ENCODE data around the gene ADM2. TPM values are rescaled to one million over a fixed set of nuclear protein-coding genes. Genes with fewer than 3 reads are reported as not detected.
A peak's percentile ranks its signal among the peaks of the same experiment; 100 is the strongest.

ADM2 gene
- total and polyA plus RNA-seq, 2 of the 13 experiments (the other 11 are each of a cell fraction or from before 2014, with no cell fraction given) = 1.2 to 3.0 TPM

DNA sequence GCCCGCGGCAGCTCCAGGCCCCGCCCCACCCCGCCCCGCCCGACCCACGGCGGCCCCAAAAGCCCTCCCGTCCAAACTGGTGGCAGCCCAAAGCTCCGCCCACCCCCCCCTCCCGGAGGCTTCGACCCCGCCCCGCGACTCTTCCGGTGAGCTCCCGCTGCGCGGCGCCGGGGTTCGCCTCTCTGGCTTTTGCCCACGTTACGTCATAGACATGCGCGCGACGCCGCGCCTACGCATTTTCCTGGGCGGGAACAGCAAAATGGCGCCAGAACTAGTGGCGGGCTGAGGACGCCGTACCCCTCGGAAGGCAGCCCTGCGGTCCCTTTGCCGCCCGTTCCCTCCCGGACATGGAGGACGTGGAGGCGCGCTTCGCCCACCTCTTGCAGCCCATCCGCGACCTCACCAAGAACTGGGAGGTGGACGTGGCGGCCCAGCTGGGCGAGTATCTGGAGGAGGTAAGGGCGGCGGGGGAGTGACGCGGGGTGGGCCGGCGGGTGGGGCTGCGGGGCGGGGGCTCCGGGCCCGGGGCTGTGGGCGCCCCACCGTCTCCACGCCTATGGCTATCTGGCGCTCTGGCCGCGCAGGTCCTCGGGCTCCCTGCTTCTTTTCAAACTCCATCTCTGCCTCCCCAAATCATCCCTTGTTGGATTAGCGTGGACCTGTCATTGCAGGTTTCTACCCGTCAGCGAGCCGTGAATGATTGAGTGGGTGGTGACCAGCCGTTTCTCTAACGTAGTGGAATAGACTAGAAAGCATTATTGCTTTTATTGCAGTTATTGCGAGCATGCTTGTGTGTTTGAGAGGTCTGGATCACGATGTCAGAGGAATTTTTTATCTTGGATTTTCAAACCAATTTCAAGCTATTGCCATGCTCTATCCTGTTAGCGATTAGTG is 26.9 kb downstream of the ADM2 start, which contains the start of gene NCAPH2 (continued):
- peak; percentile 42; the same call in 1 of the 2 replicates for TF ChIP-seq NKX3-1 (CRISPR knock-in tag; IDR thresholded peaks at IDR 0.05)
- TF ChIP-seq BCL6 (CRISPR knock-in tag; IDR thresholded peaks at IDR 0.05) = no peak
- peak; percentile 85 for TF ChIP-seq HDAC2 (CRISPR knock-in tag; IDR thresholded peaks at IDR 0.05)
- TF ChIP-seq ZNF543 (CRISPR knock-in tag; IDR thresholded peaks at IDR 0.05) = no peak; the same call in 1 of the 2 replicates
- TF ChIP-seq ARID3A (IDR thresholded peaks at IDR 0.05; ENCODE audit: low read depth, low read length) = no peak
- no peak for TF ChIP-seq NFIC (IDR thresholded peaks at IDR 0.05; ENCODE audit: low read length)
- peak; percentile 70; the same call in 1 of the 2 replicates for TF ChIP-seq CBX5 (CRISPR knock-in tag; IDR thresholded peaks at IDR 0.05; ENCODE audit: borderline replicate concordance)
- TF ChIP-seq KLF13 (CRISPR knock-in tag; IDR thresholded peaks at IDR 0.05) = no peak
- TF ChIP-seq CREB1 (IDR thresholded peaks at IDR 0.05) = peak; percentile 97
- peak; percentile 97 for TF ChIP-seq CREB1 (CRISPR knock-in tag; IDR thresholded peaks at IDR 0.05)
- no peak for TF ChIP-seq ZSCAN25 (CRISPR knock-in tag; IDR thresholded peaks at IDR 0.05)
- no peak for TF ChIP-seq NFE2L2 (IDR thresholded peaks at IDR 0.05; ENCODE audit: low read length)
- no peak for TF ChIP-seq ZNF296 (CRISPR knock-in tag; conservative IDR thresholded peaks at IDR 0.05)
- no peak; the same call in 1 of the 2 replicates for TF ChIP-seq ZNF563 (CRISPR knock-in tag; IDR thresholded peaks at IDR 0.05)
- 0 out of 2 replicates have a peak, but pooled peaks have one; percentile 28 for TF ChIP-seq CHD2 (IDR thresholded peaks at IDR 0.05; ENCODE audit: low read depth, low read length)
- TF ChIP-seq ZFP37 (CRISPR knock-in tag; IDR thresholded peaks at IDR 0.05; ENCODE audit: borderline replicate concordance) = no peak
- TF ChIP-seq ZNF362 (CRISPR knock-in tag; IDR thresholded peaks at IDR 0.05; ENCODE audit: borderline replicate concordance) = no peak
- TF ChIP-seq MTF2 (CRISPR knock-in tag; IDR thresholded peaks at IDR 0.05; ENCODE audit: borderline replicate concordance) = no peak
- 0 out of 2 replicates have a peak, but pooled peaks have one; percentile 17 for TF ChIP-seq BRCA1 (CRISPR knock-in tag; IDR thresholded peaks at IDR 0.05)
- TF ChIP-seq ZNF616 (CRISPR knock-in tag; IDR thresholded peaks at IDR 0.05; ENCODE audit: low read depth) = no peak
- TF ChIP-seq MAFG (CRISPR knock-in tag; IDR thresholded peaks at IDR 0.05) = no peak
- TF ChIP-seq TMF1 (CRISPR knock-in tag; IDR thresholded peaks at IDR 0.05; ENCODE audit: low read depth) = peak; percentile 84
- TF ChIP-seq MZF1 (CRISPR knock-in tag; IDR thresholded peaks at IDR 0.05; ENCODE audit: borderline replicate concordance) = no peak
- no peak for TF ChIP-seq NFKBIZ (CRISPR knock-in tag; IDR thresholded peaks at IDR 0.05)
- no peak for TF ChIP-seq CEBPZ (IDR thresholded peaks at IDR 0.05; ENCODE audit: low read length)
- TF ChIP-seq, protein P1, sequence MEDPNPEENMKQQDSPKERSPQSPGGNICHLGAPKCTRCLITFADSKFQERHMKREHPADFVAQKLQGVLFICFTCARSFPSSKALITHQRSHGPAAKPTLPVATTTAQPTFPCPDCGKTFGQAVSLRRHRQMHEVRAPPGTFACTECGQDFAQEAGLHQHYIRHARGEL (CRISPR knock-in tag; IDR thresholded peaks at IDR 0.05) = no peak

Measured in HepG2 (cell line).